Spinal cord (tissue), 10 donors: ENCODE measurements around the gene DGKI. TPM values are rescaled to one million over a fixed set of nuclear protein-coding genes. Genes with fewer than 3 reads are reported as not detected.
A peak's percentile ranks its signal among the peaks of the same experiment; 100 is the strongest.

Experiments used
- DNase-seq, 6 donors: peaks; one replicate each; pipeline versions ENCODE4 v3.0.0 to v3.0.0-alpha.2; 2013 to 2015; ENCODE audit warnings: low spot score in 6 of 6, low read depth in 4 of 6
- H3K27ac ChIP-seq: one replicate; pipeline ENCODE4 v1.5.1; 2013; ENCODE audit warnings: low read depth, low read length, control low read depth
- H3K27me3 ChIP-seq: one replicate; pipeline ENCODE4 v1.6.1; 2013; ENCODE audit warnings: low read length; ENCODE audit not compliant: control insufficient read depth, insufficient read depth
- H3K36me3 ChIP-seq: one replicate; pipeline ENCODE4 v1.6.1; 2013; ENCODE audit warnings: low read length; ENCODE audit not compliant: control insufficient read depth, insufficient read depth
- H3K4me1 ChIP-seq: one replicate; pipeline ENCODE4 v1.6.1; 2013; ENCODE audit warnings: low read length; ENCODE audit not compliant: control insufficient read depth, insufficient read depth
- H3K4me3 ChIP-seq: one replicate; pipeline ENCODE4 v1.5.1; 2013; ENCODE audit warnings: low read depth, low read length, control low read depth
- H3K9me3 ChIP-seq: one replicate; pipeline ENCODE4 v1.6.1; 2013; ENCODE audit warnings: low read length; ENCODE audit not compliant: control insufficient read depth, insufficient read depth
- WGBS: methylation state at CpG from one replicate; pipeline ENCODE4 v1.1.5; 2013; ENCODE audit warnings: missing lambda C conversion rate; ENCODE audit not compliant: insufficient coverage; 5-methylcytosine and 5-hydroxymethylcytosine counted together
- polyA plus RNA-seq, 2 donors: library from polyadenylated mRNA; unstranded; fragments of 120-200 nt; gene quantifications; one replicate each; pipeline ENCODE4 v1.2.1, GENCODE V29; 2013; ENCODE audit not compliant: insufficient read length in 2 of 2
- total RNA-seq, 2 donors: library from RNA; depleted of rRNA in 1 of 2; stranded (reverse); fragments of 120-200 nt in 1 of 2; fragments of >200 nt in 1 of 2; gene quantifications; one replicate each; pipeline versions ENCODE4 v1.2.3 to v1.2.4, GENCODE V29; 2013 to 2014
- donor health status: healthy.

The DGKI gene
- total and polyA plus RNA-seq, 4 donors, result 12.4 to 75.0 (median 22.7) TPM

DNA sequence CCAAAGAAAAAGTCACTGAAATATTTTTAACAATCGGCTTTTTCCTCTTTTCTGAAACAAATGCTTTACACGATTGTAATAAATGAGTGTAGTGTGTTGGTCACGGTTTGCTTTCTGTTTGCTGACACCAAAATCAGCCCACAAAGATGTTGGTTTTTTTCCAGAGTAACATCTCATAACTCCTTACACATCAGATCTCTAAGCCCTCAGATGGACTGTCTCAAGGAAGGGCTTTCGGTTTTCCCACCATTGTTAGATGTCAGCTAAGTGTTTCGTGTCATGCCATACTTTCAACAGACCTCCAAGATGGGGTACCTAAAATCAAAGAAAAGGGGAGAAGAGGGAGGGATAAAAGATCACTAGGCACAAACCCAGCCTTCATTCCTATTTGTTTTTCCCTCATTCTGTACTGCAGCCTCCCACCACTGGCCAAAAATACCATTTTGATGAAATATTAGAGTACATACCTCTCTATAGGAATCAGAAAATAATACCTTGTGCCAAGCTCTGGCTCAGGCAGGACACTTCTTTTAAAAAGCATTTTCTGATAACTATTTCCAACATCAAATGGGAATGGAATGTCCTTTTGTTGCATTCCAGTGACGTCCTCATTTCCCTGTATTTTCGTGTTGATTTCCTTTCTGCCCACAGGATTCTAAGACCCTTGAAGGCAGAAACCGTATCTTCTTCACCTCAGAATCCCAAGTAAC is 159.1 kb downstream of the DGKI start:
- DNase-seq, result no peak
- Histone ChIP-seq H3K4me1 (no peaks in the 10 kb centered on the region), H3K4me3 (no peak overlapping the region), H3K27ac (no peak overlapping the region), H3K9me3 (no peaks in the 10 kb centered on the region), H3K27me3 (no peaks in the 10 kb centered on the region), H3K36me3 (no peaks in the 10 kb centered on the region)
- WGBS, result no CpG with 5 or more reads among the region's 8 CpGs

GRCh38 chr7:137685433-137686164 is 161.2 kb downstream of the DGKI start:
- Histone ChIP-seq H3K4me3 (no peak overlapping the region), H3K27me3 (no peaks in the 10 kb centered on the region), H3K9me3 (no peaks in the 10 kb centered on the region), H3K27ac (no peak overlapping the region), H3K4me1 (no peaks in the 10 kb centered on the region), H3K36me3 (no peaks in the 10 kb centered on the region)
- WGBS, result 50% methylated on average over 1 of the region's 3 CpGs
- DNase-seq, result peak in 2 of 6 donors; percentile 28 to 61

- 98% methylated on average over 8 of the region's 8 CpGs for WGBS
- Histone ChIP-seq H3K27me3 (no peaks in the 10 kb centered on the region), H3K9me3 (no peaks in the 10 kb centered on the region), H3K4me1 (no peaks in the 10 kb centered on the region), H3K4me3 (no peak overlapping the region), H3K27ac (no peak overlapping the region), H3K36me3 (no peaks in the 10 kb centered on the region)
- DNase-seq, result no peak
These were observed 162.0 kb downstream of the DGKI start for GRCh38 chr7:137684776-137685175.

GRCh38 chr7:137684316-137684715 is 162.5 kb downstream of the DGKI start:
- Histone ChIP-seq H3K4me3 (no peak overlapping the region), H3K4me1 (no peaks in the 10 kb centered on the region), H3K9me3 (no peaks in the 10 kb centered on the region), H3K27ac (no peak overlapping the region), H3K36me3 (no peaks in the 10 kb centered on the region), H3K27me3 (no peaks in the 10 kb centered on the region)
- DNase-seq, result no peak
- 80% methylated on average over 6 of the region's 7 CpGs for WGBS

DNA sequence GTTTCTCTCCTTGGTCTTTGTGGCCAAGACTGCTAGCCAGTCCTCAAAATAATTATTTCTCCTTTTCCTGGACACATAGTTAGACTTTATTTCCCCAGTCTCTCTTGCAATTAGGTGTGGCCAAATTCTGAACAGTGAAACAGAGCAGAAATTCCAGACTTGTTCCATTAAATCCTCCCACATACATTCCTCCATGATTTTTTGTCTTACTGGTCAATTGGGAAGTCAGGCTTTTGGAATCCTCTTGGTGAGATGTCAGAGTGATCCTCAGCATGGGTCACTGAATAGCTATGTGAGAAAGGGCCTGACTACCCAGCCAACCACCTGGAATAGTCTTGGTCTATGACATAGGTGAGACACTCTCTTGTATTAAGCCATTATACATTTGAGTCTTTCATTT is 164.2 kb downstream of the DGKI start:
- no peak overlapping the region for H3K27ac ChIP-seq
- H3K4me1 ChIP-seq, result no peaks in the 10 kb centered on the region

DNA sequence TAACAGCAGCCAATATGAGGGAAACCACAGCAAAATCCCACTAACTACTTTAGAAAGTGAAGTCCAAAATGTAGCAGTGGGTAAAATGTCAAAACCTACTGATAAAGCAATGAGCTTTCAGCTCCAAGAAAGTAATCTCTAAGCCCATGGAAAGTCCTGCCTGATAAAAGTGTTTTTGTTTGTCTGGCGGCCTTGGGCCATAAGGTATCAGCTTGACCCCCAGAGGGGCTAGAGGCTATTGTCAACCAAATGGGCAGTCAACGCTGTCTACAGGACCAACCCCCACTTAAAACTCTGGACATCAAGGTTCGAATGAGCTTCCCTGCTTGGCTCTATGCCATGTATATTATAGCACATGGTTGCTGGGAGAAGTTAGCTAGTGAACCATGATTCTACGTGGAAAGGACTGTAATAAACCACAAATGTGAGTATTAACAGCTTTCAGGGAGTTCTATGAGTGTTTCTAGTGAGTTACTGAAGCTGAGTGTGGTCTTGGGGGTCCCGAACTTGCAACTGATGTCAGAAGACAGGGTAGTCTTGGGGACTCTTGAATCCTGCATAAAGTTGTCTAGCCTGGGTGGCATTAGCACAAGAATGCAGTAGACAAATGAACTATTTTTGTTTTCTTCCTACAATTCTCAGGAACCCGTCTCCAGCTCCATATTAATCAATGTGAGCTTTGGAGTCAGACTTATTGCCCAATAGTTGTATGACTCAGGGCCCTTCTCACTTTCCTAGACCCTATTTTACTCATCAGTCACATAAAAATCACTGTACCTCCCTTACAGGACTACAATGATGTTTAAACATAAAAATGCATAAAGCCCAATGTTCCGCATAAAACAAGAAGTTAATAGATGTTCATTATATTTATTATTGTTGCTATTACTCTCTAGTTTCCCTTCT is 164.9 kb downstream of the DGKI start:
- H3K4me3 ChIP-seq, result no peak overlapping the region
- H3K36me3 ChIP-seq, result no peaks in the 10 kb centered on the region
- H3K27me3 ChIP-seq, result no peaks in the 10 kb centered on the region
- H3K9me3 ChIP-seq, result no peaks in the 10 kb centered on the region
- no peak overlapping the region for H3K27ac ChIP-seq
- no peaks in the 10 kb centered on the region for H3K4me1 ChIP-seq
- WGBS, result 73% methylated on average over 3 of the region's 7 CpGs
- no peak for DNase-seq

More for the DNA sequence above, 164.2 kb downstream of the DGKI start:
- DNase-seq, result no peak
- no peak overlapping the region for H3K4me3 ChIP-seq
- no peaks in the 10 kb centered on the region for H3K9me3 ChIP-seq
- H3K27me3 ChIP-seq, result no peaks in the 10 kb centered on the region
- H3K36me3 ChIP-seq, result no peaks in the 10 kb centered on the region

DNA sequence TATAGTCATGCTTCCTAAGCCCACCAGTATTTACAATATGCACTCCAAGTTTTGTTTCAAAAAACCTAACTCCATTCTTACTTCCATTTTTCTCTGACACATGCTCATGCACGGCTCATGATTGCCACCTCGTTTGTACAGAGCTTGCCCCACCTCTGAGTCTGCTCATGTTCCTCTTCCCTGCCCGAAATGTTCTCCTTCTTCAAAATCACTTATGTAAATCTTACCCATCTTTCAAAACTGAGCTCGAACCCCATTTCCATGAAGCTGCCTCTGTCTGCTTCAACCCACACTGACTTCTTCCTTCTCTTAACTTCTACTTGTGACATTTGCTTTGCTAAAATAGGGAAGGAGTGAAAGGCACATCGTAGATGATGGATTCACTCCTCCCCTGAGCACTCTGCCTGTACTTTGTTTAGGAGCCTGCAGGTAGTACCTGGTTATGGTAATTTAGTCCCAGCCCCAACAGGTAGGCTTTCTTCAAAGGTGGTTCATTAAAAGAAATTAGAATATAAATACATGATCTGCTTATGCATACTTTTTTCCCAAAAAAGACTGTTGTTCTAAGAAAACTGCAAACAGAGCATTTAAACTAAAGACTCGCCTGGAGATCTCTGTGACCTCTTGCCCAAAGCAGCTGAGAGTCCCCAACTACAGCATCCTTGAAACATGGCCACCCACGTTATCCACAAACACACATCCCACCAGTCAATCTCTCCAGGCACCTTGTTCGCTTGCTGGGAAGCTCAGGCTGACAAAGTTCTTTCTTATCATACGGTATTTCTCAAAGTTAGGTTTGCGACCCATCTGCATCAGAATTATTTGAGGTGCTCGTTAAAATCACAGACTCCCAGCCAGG is 172.0 kb downstream of the DGKI start:
- 86% methylated on average over 9 of the region's 11 CpGs for WGBS
- Histone ChIP-seq H3K27ac (no peak overlapping the region), H3K4me3 (no peak overlapping the region), H3K27me3 (no peaks in the 10 kb centered on the region), H3K36me3 (no peaks in the 10 kb centered on the region), H3K4me1 (peaks cover 4% of the 10 kb centered on the region), H3K9me3 (no peaks in the 10 kb centered on the region)
- no peak for DNase-seq

- no peaks in the 10 kb centered on the region for H3K27me3 ChIP-seq
- no peaks in the 10 kb centered on the region for H3K9me3 ChIP-seq
- no peak overlapping the region for H3K4me3 ChIP-seq
- H3K27ac ChIP-seq, result no peak overlapping the region
- no peaks in the 10 kb centered on the region for H3K36me3 ChIP-seq
- WGBS, result 94% methylated on average over 2 of the region's 3 CpGs
- DNase-seq, result no peak
- H3K4me1 ChIP-seq, result peaks cover 4% of the 10 kb centered on the region
These were observed 172.7 kb downstream of the DGKI start for GRCh38 chr7:137674048-137674447.

DNA sequence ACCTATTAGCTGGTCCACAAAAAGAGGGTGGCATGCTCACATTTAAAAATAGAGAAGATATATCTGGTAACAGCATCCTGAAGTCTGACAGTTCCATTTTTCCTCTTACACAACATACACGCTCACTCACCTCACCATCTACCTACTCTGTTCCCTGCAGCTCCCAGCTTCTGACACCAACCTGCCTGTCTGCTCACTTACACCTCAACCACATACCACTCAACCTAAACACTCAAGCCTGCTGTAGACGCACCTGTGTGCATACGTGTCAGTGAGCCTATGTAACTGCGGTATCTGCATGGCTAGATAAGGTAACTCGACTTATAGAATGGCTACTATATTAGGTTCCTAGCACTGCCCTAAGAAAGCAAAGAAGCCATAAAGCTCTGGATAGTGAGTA is 174.9 kb downstream of the DGKI start:
- no peak overlapping the region for H3K4me3 ChIP-seq
- no peak for DNase-seq
- no peaks in the 10 kb centered on the region for H3K9me3 ChIP-seq
- WGBS, result 100% methylated on average over 4 of the region's 5 CpGs
- no peak overlapping the region for H3K27ac ChIP-seq
- H3K36me3 ChIP-seq, result no peaks in the 10 kb centered on the region
- H3K4me1 ChIP-seq, result peaks cover 4% of the 10 kb centered on the region
- no peaks in the 10 kb centered on the region for H3K27me3 ChIP-seq
